ENCODE measurements around the gene ANKH.

- TF ChIP-seq, protein P1, sequence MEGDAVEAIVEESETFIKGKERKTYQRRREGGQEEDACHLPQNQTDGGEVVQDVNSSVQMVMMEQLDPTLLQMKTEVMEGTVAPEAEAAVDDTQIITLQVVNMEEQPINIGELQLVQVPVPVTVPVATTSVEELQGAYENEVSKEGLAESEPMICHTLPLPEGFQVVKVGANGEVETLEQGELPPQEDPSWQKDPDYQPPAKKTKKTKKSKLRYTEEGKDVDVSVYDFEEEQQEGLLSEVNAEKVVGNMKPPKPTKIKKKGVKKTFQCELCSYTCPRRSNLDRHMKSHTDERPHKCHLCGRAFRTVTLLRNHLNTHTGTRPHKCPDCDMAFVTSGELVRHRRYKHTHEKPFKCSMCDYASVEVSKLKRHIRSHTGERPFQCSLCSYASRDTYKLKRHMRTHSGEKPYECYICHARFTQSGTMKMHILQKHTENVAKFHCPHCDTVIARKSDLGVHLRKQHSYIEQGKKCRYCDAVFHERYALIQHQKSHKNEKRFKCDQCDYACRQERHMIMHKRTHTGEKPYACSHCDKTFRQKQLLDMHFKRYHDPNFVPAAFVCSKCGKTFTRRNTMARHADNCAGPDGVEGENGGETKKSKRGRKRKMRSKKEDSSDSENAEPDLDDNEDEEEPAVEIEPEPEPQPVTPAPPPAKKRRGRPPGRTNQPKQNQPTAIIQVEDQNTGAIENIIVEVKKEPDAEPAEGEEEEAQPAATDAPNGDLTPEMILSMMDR (IDR thresholded peaks at IDR 0.05): no peak
- no peak for TF ChIP-seq OVOL2 (CRISPR knock-in tag; IDR thresholded peaks at IDR 0.05; ENCODE audit: borderline replicate concordance)
- TF ChIP-seq STAT6 (CRISPR knock-in tag; conservative IDR thresholded peaks at IDR 0.05; ENCODE audit: low read depth): no peak
- no peak for TF ChIP-seq ELF4 (CRISPR knock-in tag; IDR thresholded peaks at IDR 0.05; ENCODE audit: low read depth)
- no peak for TF ChIP-seq ZBTB43 (CRISPR knock-in tag; IDR thresholded peaks at IDR 0.05)
- TF ChIP-seq ETV6 (CRISPR knock-in tag; IDR thresholded peaks at IDR 0.05): no peak
Measured at GRCh38 chr5:14715481-14715880, 156.1 kb downstream of the ANKH start.
